ENCODE data around the gene MARK1. TPM values are rescaled to one million over a fixed set of nuclear protein-coding genes. Genes with fewer than 3 reads are reported as not detected.

MARK1 gene
- total RNA-seq, 1 experiment from 2014 or later, result 1.8 TPM

- H3K4me1 Mint-ChIP-seq (ENCODE audit: low read depth, unreplicated experiment), result no peaks in the 10 kb centered on the region
- no peaks in the 10 kb centered on the region for H3K9me3 Mint-ChIP-seq (ENCODE audit: low read depth, unreplicated experiment)
- H3K4me3 Mint-ChIP-seq (ENCODE audit: low read depth, unreplicated experiment), result no peak overlapping the region
- H3K36me3 Mint-ChIP-seq (ENCODE audit: insufficient read depth, unreplicated experiment), result no peaks in the 10 kb centered on the region
- no peak for DNase-seq
- H3K27me3 Mint-ChIP-seq (ENCODE audit: unreplicated experiment), result peaks cover 10% of the 10 kb centered on the region
- intact Hi-C loops (cut with micrococcal nuclease; ENCODE audit: unreplicated experiment), result no loop called here
- no peak overlapping the region for H3K27ac Mint-ChIP-seq (ENCODE audit: unreplicated experiment)
- no peak for TF ChIP-seq CTCF (IDR thresholded peaks at IDR 0.05; ENCODE audit: unreplicated experiment)
- no TSS peak for BruUV-seq (replicated peaks)
- CTCF ChIA-PET, result no interaction called here
Measured at GRCh38 chr1:220550811-220551399, 23.0 kb downstream of the MARK1 start.

DNA sequence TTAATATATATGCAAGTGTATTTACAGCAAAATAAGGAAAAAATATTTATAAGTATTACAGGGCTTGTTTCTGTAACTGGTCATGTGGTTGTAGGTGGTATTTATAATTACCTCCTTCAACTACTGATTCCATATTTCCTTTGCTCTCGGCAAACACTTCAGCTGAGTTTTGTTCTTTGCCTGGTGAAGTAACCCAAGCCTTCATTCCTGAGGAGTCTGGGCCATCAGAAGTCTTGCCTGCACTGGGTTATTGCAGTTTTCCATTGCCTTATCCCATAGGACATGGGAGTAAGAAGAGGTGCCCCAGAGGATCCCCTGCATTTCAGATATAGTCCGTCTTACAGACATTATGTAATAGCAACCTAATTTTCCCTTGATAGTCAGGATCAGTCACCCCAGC lies 23.8 kb downstream of the MARK1 start:
- no peaks in the 10 kb centered on the region for H3K36me3 Mint-ChIP-seq (ENCODE audit: insufficient read depth, unreplicated experiment)
- CTCF ChIA-PET, result no interaction called here
- no peak overlapping the region for H3K27ac Mint-ChIP-seq (ENCODE audit: unreplicated experiment)
- H3K9me3 Mint-ChIP-seq (ENCODE audit: low read depth, unreplicated experiment), result no peaks in the 10 kb centered on the region
- no peak for DNase-seq
- no peak for TF ChIP-seq CTCF (IDR thresholded peaks at IDR 0.05; ENCODE audit: unreplicated experiment)
- peaks cover 10% of the 10 kb centered on the region for H3K27me3 Mint-ChIP-seq (ENCODE audit: unreplicated experiment)
- BruUV-seq (replicated peaks), result no TSS peak
- H3K4me3 Mint-ChIP-seq (ENCODE audit: low read depth, unreplicated experiment), result no peak overlapping the region
- no peaks in the 10 kb centered on the region for H3K4me1 Mint-ChIP-seq (ENCODE audit: low read depth, unreplicated experiment)
- intact Hi-C loops (cut with micrococcal nuclease; ENCODE audit: unreplicated experiment), result no loop called here

GRCh38 chr1:220552672-220553260 lies 24.8 kb downstream of the MARK1 start:
- Mint-ChIP-seq H3K27me3 (ENCODE audit: unreplicated experiment) (peaks cover 10% of the 10 kb centered on the region), H3K4me3 (ENCODE audit: low read depth, unreplicated experiment) (no peak overlapping the region), H3K9me3 (ENCODE audit: low read depth, unreplicated experiment) (no peaks in the 10 kb centered on the region), H3K36me3 (ENCODE audit: insufficient read depth, unreplicated experiment) (no peaks in the 10 kb centered on the region), H3K27ac (ENCODE audit: unreplicated experiment) (no peak overlapping the region), H3K4me1 (ENCODE audit: low read depth, unreplicated experiment) (no peaks in the 10 kb centered on the region)
- intact Hi-C loops (cut with micrococcal nuclease; ENCODE audit: unreplicated experiment), result no loop called here
- no TSS peak for BruUV-seq (replicated peaks)
- no peak for TF ChIP-seq CTCF (IDR thresholded peaks at IDR 0.05; ENCODE audit: unreplicated experiment)
- CTCF ChIA-PET, result interaction anchor here (0.6 kb wide), 1 partner anchor 82 kb away, joined by 6 read pairs; no protein-coding TSS in a partner anchor
- no peak for DNase-seq

GRCh38 chr1:220556641-220557040 lies 28.7 kb downstream of the MARK1 start:
- Mint-ChIP-seq H3K36me3 (ENCODE audit: insufficient read depth, unreplicated experiment) (no peaks in the 10 kb centered on the region), H3K4me1 (ENCODE audit: low read depth, unreplicated experiment) (no peaks in the 10 kb centered on the region), H3K9me3 (ENCODE audit: low read depth, unreplicated experiment) (no peaks in the 10 kb centered on the region), H3K27me3 (ENCODE audit: unreplicated experiment) (no peaks in the 10 kb centered on the region), H3K4me3 (ENCODE audit: low read depth, unreplicated experiment) (no peak overlapping the region), H3K27ac (ENCODE audit: unreplicated experiment) (no peak overlapping the region)
- TF ChIP-seq CTCF (IDR thresholded peaks at IDR 0.05; ENCODE audit: unreplicated experiment), result no peak
- intact Hi-C loops (cut with micrococcal nuclease; ENCODE audit: unreplicated experiment), result no loop called here
- no peak for DNase-seq
- CTCF ChIA-PET, result interaction anchor here (0.7 kb wide), 1 partner anchor 9 kb away, joined by 5 read pairs; no protein-coding TSS in a partner anchor
- BruUV-seq (replicated peaks), result no TSS peak
